NK-92 treated with Interleukin-12 subunit alpha and Interleukin-12 subunit beta, amount 100 ng/mL, for 24 hours (cell line): ENCODE results near the gene MEIOB.

Experiments used
- DNase-seq: peaks from one replicate; lab custom pipeline; 2025; lab: John Stamatoyannopoulos, UW

Gene MEIOB

DNA sequence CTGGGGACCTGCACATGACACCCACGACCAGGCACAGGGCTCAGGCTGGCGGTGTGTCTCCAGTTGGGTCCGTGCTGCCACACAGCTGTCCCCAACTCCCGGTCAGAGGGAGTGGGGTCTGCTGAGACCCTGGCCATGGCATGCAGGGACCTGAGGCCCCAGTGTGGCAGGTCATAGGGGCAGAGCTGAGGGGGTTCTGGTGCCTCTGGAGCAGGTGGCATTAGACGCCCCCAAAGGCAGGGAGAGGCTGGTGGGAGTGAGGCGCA, 85.0 kb downstream of the MEIOB start:
- DNase-seq, result no peak

DNA sequence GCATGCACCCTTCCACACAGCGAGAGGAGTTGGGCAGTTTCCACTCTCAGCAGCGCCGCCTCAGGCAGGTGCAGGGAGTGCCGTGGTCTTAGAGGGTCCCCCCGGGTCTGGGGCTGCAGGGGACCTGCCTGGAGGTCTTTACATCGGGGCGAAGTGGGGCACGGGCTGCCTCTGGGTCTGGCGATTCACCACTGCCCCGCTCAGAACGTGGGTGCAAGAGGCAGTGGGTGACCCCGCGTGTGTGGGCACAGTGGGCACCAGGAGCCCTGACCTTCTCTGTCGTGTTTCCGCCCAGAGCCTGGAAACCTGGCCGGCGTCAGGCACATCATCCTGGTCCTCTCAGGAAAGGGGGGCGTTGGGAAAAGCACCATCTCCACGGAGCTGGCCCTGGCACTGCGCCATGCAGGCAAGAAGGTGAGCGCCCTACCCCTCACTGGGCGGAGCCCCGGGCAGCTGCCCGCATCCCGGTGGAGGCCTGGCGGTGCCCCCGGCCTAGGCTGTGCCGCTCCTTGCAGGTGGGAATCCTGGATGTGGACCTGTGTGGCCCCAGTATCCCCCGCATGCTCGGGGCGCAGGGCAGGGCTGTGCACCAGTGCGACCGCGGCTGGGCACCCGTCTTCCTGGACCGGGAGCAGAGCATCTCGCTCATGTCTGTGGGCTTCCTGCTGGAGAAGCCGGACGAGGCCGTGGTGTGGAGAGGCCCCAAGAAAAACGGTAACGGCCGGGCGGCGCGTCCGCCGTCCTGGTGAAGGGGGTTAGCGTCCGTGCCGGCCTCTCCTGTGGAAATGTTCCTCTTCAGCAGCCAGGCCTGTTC, 85.5 kb downstream of the MEIOB start:
- no peak for DNase-seq

DNA sequence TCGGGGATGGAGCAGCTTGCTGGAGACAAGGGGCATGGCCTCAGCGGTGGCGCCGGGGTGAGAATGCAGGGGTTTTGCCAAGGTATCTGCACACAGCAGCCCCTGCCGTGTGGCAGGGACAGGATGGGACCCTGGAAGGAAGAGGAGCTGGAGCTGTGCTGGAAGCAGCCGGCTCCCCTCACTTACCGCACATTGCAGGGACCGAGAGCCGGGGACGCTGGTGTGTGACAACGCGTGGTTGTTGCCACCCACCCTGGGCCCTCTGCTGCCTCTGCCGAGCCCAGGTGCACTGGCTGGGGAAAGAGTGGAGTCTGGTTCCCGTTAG, 86.2 kb downstream of the MEIOB start:
- no peak for DNase-seq

DNA sequence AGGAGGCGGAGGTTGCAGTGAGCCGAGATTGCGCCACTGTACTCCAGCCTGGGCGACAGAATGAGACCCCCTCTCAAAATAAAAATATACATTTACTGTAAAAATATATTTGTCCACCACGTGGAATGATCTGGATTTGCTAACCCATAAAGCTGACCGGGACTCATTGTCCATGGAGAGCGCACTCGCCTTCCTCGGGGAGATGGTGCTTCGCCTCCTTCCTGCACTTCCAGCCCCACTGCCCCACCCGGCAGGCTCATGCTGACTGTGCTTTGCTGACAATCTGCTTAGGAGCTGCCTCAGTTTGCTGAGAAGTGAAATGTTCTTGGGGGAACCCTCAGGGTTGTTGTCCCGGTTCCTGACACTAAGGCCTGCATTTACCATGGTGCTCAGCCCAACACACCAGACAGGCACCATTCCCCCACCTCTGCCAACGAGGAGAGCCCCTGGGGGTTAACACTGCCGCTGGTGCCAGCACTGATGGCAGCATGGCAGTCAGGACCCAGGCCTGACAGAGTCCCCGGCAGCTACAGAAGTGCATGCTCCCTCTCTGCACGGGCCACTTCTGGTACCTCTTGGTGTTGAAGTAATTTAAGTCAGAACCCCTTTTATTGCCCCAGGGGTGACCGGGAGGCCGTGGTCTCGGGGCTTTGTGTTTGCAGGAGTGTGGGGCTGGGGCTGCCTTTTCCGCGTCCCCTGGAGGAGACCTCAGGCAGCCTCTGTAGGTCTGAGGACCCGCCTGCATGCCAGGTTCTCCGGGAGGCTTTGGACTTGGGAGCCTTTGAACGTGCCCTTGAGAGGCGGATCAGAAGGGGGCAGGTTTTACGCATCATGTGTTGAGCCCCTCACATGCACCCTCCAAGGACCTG, 86.8 kb downstream of the MEIOB start:
- DNase-seq, result no peak
